Measurements from ENCODE around the gene SLC19A1. TPM values are rescaled to one million over a fixed set of nuclear protein-coding genes. Genes with fewer than 3 reads are reported as not detected.

The SLC19A1 gene
- total and polyA plus RNA-seq, 2 donors (not counting 1 experiment from before 2014, with no cell fraction given): 1.7 to 2.1 TPM

- H3K79me2 ChIP-seq (ENCODE audit: control insufficient read depth, insufficient read depth, low read length): no peaks in the 10 kb centered on the region
- no peaks in the 10 kb centered on the region for H3K9me3 ChIP-seq (ENCODE audit: control insufficient read depth, insufficient read depth, low read depth, low read length)
- no peak for TF ChIP-seq EZH2 (IDR thresholded peaks at IDR 0.05; ENCODE audit: low read length, missing control alignments)
- no peak for TF ChIP-seq CTCF (conservative IDR thresholded peaks at IDR 0.05 in 1 of 2, IDR thresholded peaks at IDR 0.05 in 1 of 2; ENCODE audit: low read depth in 1 of 2, low read length in 2 of 2)
- H3K4me2 ChIP-seq (ENCODE audit: extremely low read depth, insufficient read depth, low read length): no peak overlapping the region
- no peak overlapping the region for H3K4me3 ChIP-seq (replicated peaks in 1 of 4; ENCODE audit: control extremely low read depth in 1 of 4, insufficient read depth in 1 of 4, low read depth in 3 of 4, low read length in 4 of 4)
- DNase-seq (ENCODE audit: low read depth in 2 of 2): no peak
- H3K27ac ChIP-seq (ENCODE audit: insufficient read depth, low read length): no peak overlapping the region
- H3K36me3 ChIP-seq (ENCODE audit: control insufficient read depth, insufficient read depth, low read length): peaks cover 14% of the 10 kb centered on the region
- H3K4me1 ChIP-seq (ENCODE audit: control insufficient read depth, extremely low read depth, insufficient read depth, low read length): no peaks in the 10 kb centered on the region
- no peaks in the 10 kb centered on the region for H4K20me1 ChIP-seq (ENCODE audit: control insufficient read depth, extremely low read depth, insufficient read depth, low read length)
- no peaks in the 10 kb centered on the region for H3K27me3 ChIP-seq (ENCODE audit: control insufficient read depth, insufficient read depth, low read length)
- no peak overlapping the region for H3K9ac ChIP-seq (ENCODE audit: insufficient read depth, low read length)
- H2AFZ ChIP-seq (ENCODE audit: low read length): no peak overlapping the region
These were observed 8.2 kb downstream of the SLC19A1 start for GRCh38 chr21:45533846-45534635.

DNA sequence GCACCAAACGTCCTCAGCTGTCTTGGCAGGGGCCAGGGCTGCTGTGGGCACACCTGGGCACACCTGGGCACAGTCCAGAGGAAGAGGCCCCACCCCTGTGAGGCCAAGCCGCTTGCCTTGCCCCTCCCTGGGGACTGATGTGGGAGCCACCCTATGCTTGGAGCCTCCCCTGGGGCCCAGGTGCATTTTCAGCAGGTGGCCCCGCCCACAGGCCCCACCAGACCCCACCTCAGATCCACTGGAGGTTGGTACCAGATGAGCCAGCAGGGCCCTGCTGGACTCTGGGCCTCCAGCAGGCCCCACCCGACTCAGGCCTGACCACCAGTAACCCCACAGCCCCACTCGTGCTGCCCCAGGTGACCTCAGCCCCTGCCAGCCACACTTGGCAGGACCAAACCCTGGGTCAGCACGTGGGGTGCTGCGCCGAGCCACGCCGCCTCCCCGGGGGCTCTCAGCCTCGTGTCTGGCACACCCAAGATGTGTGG, 8.8 kb downstream of the SLC19A1 start:
- Histone ChIP-seq H3K36me3 (ENCODE audit: control insufficient read depth, insufficient read depth, low read length) (peaks cover 14% of the 10 kb centered on the region), H3K4me3 (replicated peaks in 1 of 4; ENCODE audit: control extremely low read depth in 1 of 4, insufficient read depth in 1 of 4, low read depth in 3 of 4, low read length in 4 of 4) (no peak overlapping the region), H3K27ac (ENCODE audit: insufficient read depth, low read length) (no peak overlapping the region), H3K79me2 (ENCODE audit: control insufficient read depth, insufficient read depth, low read length) (no peaks in the 10 kb centered on the region), H3K9me3 (ENCODE audit: control insufficient read depth, insufficient read depth, low read depth, low read length) (no peaks in the 10 kb centered on the region), H2AFZ (ENCODE audit: low read length) (no peak overlapping the region), H4K20me1 (ENCODE audit: control insufficient read depth, extremely low read depth, insufficient read depth, low read length) (no peaks in the 10 kb centered on the region), H3K27me3 (ENCODE audit: control insufficient read depth, insufficient read depth, low read length) (no peaks in the 10 kb centered on the region), H3K4me1 (ENCODE audit: control insufficient read depth, extremely low read depth, insufficient read depth, low read length) (no peaks in the 10 kb centered on the region), H3K9ac (ENCODE audit: insufficient read depth, low read length) (no peak overlapping the region), H3K4me2 (ENCODE audit: extremely low read depth, insufficient read depth, low read length) (no peak overlapping the region)
- no peak for DNase-seq (ENCODE audit: low read depth in 2 of 2)
- TF ChIP-seq EZH2 (IDR thresholded peaks at IDR 0.05; ENCODE audit: low read length, missing control alignments) (no peak), CTCF (conservative IDR thresholded peaks at IDR 0.05 in 1 of 2, IDR thresholded peaks at IDR 0.05 in 1 of 2; ENCODE audit: low read depth in 1 of 2, low read length in 2 of 2) (no peak)

DNA sequence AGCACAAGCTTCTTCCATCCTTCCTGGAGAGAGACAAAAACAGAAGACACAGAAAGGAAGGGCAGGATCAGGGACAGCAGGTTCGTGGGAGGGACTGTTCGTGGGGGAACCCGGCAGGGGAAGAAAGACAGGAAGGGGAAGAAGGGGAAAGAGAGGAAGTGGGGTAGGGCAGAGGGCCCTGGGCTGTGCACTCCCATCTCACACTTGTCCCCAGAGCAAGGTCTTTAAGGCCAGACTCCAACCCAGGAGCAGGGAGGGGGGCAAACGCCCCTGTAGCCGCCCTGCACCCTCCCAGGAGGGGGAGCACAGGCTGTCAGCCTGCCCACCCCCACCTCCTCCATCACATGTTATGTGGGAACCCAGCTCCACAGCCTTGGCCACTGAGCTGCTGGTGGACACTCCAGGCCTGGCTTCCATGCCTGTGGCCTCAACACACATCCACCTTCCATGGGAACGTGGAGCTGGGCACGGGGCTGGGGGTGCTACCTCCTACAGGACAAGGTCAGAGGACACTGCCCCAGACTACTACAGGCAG, 9.3 kb downstream of the SLC19A1 start:
- no peak overlapping the region for H3K9ac ChIP-seq (ENCODE audit: insufficient read depth, low read length)

More for the DNA sequence above, 9.3 kb downstream of the SLC19A1 start:
- H3K27me3 ChIP-seq (ENCODE audit: control insufficient read depth, insufficient read depth, low read length): no peaks in the 10 kb centered on the region
- H3K9me3 ChIP-seq (ENCODE audit: control insufficient read depth, insufficient read depth, low read depth, low read length): no peaks in the 10 kb centered on the region
- H3K79me2 ChIP-seq (ENCODE audit: control insufficient read depth, insufficient read depth, low read length): no peaks in the 10 kb centered on the region
- H3K4me1 ChIP-seq (ENCODE audit: control insufficient read depth, extremely low read depth, insufficient read depth, low read length): no peaks in the 10 kb centered on the region
- peaks cover 14% of the 10 kb centered on the region for H3K36me3 ChIP-seq (ENCODE audit: control insufficient read depth, insufficient read depth, low read length)
- H3K27ac ChIP-seq (ENCODE audit: insufficient read depth, low read length): no peak overlapping the region
- H3K4me3 ChIP-seq (replicated peaks in 1 of 4; ENCODE audit: control extremely low read depth in 1 of 4, insufficient read depth in 1 of 4, low read depth in 3 of 4, low read length in 4 of 4): no peak overlapping the region
- TF ChIP-seq CTCF (conservative IDR thresholded peaks at IDR 0.05 in 1 of 2, IDR thresholded peaks at IDR 0.05 in 1 of 2; ENCODE audit: low read depth in 1 of 2, low read length in 2 of 2): no peak
- TF ChIP-seq EZH2 (IDR thresholded peaks at IDR 0.05; ENCODE audit: low read length, missing control alignments): no peak
- H4K20me1 ChIP-seq (ENCODE audit: control insufficient read depth, extremely low read depth, insufficient read depth, low read length): no peaks in the 10 kb centered on the region
- H3K4me2 ChIP-seq (ENCODE audit: extremely low read depth, insufficient read depth, low read length): no peak overlapping the region
- DNase-seq (ENCODE audit: low read depth in 2 of 2): no peak
- H2AFZ ChIP-seq (ENCODE audit: low read length): no peak overlapping the region
